ENCODE results near the gene CFAP298. TPM values are rescaled to one million over a fixed set of nuclear protein-coding genes. Genes with fewer than 3 reads are reported as not detected.
"Not testable (repeated sequence)": the region's sequence is repeated elsewhere in the genome, so short reads cannot be mapped to it uniquely, and the experiment has no call there.

CFAP298 gene
- total RNA-seq, 2 experiments from 2014 or later = 39.5 to 47.9 TPM

GRCh38 chr21:32565856-32566465, 46.2 kb downstream of the CFAP298 start:
- ChIA-PET CTCF (no interaction called here), POLR2A (no interaction called here)
- H3K27me3 Mint-ChIP-seq = no peaks in the 10 kb centered on the region
- peaks cover 14% of the 10 kb centered on the region for H3K9me3 Mint-ChIP-seq (ENCODE audit: low read depth)
- H3K36me3 Mint-ChIP-seq (ENCODE audit: low read depth) = peaks cover 9% of the 10 kb centered on the region
- no peak overlapping the region for H3K4me3 Mint-ChIP-seq
- no peak overlapping the region for H3K27ac Mint-ChIP-seq
- peaks cover 13% of the 10 kb centered on the region for H3K4me1 Mint-ChIP-seq
- DNase-seq (no peak), ATAC-seq (no peak)
- intact Hi-C loops (cut with DNase I, micrococcal nuclease) = loop anchor here (5.0 kb wide), 2 partner anchors 74 to 289 kb away; partner anchors contain the start of gene MIS18A (in 1 of the 2)

DNA sequence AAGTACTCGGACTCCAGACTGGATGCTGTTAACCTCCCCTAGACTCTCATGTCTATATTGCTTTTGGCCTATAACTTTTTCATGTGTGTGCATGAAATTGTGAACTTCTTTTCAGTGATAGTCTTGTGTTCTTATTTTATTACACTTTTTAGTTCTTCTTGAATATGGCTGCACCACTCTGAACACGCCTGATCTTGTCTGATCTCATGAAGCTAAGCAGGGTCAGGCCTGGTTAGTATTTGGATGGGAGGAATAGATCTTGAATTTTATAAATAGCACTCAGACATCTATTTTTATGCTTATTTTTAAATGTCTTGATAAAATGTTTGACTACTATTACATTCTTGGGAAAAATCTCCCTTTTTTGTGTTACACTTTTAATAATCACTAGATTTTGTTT, 49.3 kb downstream of the CFAP298 start:
- H3K36me3 Mint-ChIP-seq (ENCODE audit: low read depth) = peaks cover 9% of the 10 kb centered on the region
- H3K27ac Mint-ChIP-seq = no peak overlapping the region
- intact Hi-C loops (cut with DNase I, micrococcal nuclease) = loop anchor here in 1 of 2 experiments (1.0 kb wide), 1 partner anchor 160 kb away; no protein-coding TSS in a partner anchor
- no peak overlapping the region for H3K4me3 Mint-ChIP-seq
- ChIA-PET POLR2A (no interaction called here), CTCF (interaction anchor here (0.8 to 2.6 kb wide), 4 partner anchors 16 to 160 kb away, joined by 3 to 12 read pairs (median 4); no protein-coding TSS in a partner anchor)
- H3K4me1 Mint-ChIP-seq = no peaks in the 10 kb centered on the region
- peaks cover 14% of the 10 kb centered on the region for H3K9me3 Mint-ChIP-seq (ENCODE audit: low read depth)
- DNase-seq (no peak), ATAC-seq (no peak)
- no peaks in the 10 kb centered on the region for H3K27me3 Mint-ChIP-seq

DNA sequence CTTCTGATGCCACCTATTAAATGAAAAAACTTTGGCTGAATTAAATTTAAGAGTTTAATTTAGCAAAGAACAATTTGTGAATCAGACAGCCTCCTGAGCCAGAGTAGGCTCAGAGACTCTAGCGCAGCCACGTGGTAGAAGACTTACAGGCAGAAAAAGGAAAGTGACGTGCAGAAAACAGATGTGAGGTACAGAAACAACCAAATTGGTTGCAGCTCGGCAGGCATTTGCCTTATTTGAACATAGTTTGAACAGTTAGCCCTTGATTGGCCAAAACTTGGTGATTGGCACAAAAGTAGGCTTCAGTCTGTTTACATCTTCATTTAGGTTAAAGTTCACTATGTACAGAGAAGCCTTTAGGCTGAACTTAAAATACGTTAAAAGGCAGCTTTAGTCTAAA, 49.8 kb downstream of the CFAP298 start:
- H3K4me1 Mint-ChIP-seq = no peaks in the 10 kb centered on the region
- POLR2A ChIA-PET = no interaction called here
- ATAC-seq (peak; percentile 53), DNase-seq (peak; percentile 52)
- intact Hi-C loops (cut with DNase I, micrococcal nuclease) = loop anchor here in 1 of 2 experiments (1.0 kb wide), 1 partner anchor 159 kb away; no protein-coding TSS in a partner anchor
- H3K36me3 Mint-ChIP-seq (ENCODE audit: low read depth) = peaks cover 9% of the 10 kb centered on the region
- no peak overlapping the region for H3K4me3 Mint-ChIP-seq
- CTCF ChIA-PET = interaction anchor here (0.8 to 2.6 kb wide), 4 partner anchors 10 to 159 kb away, joined by 3 to 12 read pairs (median 4); no protein-coding TSS in a partner anchor
- H3K27ac Mint-ChIP-seq = no peak overlapping the region
- H3K27me3 Mint-ChIP-seq = no peaks in the 10 kb centered on the region
- peaks cover 14% of the 10 kb centered on the region for H3K9me3 Mint-ChIP-seq (ENCODE audit: low read depth)

DNA sequence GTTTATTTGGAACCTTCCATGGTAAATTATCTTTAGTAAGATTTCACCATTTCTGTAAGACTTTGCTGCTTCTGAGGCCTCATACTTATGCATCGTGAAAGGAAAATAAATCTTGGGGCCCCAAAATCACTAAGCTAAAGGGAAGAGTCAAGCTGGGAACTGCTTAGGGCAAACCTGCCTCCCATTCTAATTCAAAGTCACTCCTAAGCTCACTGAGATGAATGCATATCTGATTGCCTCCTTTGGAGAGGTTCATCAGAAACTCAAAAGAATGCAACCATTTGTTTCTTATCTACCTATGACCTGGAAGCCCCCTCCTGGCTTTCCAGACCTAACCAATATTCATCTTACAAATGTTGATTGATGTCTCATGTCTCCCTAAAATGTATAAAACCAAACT, 50.7 kb downstream of the CFAP298 start:
- intact Hi-C loops (cut with DNase I, micrococcal nuclease); H3K4me1 Mint-ChIP-seq; POLR2A ChIA-PET; H3K27ac Mint-ChIP-seq; H3K4me3 Mint-ChIP-seq; DNase-seq; ATAC-seq; H3K27me3 Mint-ChIP-seq; H3K36me3 Mint-ChIP-seq (ENCODE audit: low read depth): not testable (repeated sequence)
- CTCF ChIA-PET = interaction anchor here (1.1 to 2.8 kb wide), 3 partner anchors 9 to 158 kb away, joined by 3 to 19 read pairs (median 12); no protein-coding TSS in a partner anchor
- peaks cover 14% of the 10 kb centered on the region for H3K9me3 Mint-ChIP-seq (ENCODE audit: low read depth)

GRCh38 chr21:32560896-32561295, 51.3 kb downstream of the CFAP298 start:
- DNase-seq (no peak), ATAC-seq (no peak)
- Mint-ChIP-seq H3K9me3 (ENCODE audit: low read depth) (peaks cover 14% of the 10 kb centered on the region), H3K4me1 (no peaks in the 10 kb centered on the region), H3K36me3 (ENCODE audit: low read depth) (peaks cover 7% of the 10 kb centered on the region), H3K27me3 (no peaks in the 10 kb centered on the region), H3K4me3 (no peak overlapping the region), H3K27ac (no peak overlapping the region)
- intact Hi-C loops (cut with DNase I, micrococcal nuclease) = no loop called here
- ChIA-PET CTCF (interaction anchor here (1.0 to 2.8 kb wide), 5 partner anchors 9 to 167 kb away, joined by 3 to 19 read pairs (median 4); no protein-coding TSS in a partner anchor), POLR2A (no interaction called here)

DNA sequence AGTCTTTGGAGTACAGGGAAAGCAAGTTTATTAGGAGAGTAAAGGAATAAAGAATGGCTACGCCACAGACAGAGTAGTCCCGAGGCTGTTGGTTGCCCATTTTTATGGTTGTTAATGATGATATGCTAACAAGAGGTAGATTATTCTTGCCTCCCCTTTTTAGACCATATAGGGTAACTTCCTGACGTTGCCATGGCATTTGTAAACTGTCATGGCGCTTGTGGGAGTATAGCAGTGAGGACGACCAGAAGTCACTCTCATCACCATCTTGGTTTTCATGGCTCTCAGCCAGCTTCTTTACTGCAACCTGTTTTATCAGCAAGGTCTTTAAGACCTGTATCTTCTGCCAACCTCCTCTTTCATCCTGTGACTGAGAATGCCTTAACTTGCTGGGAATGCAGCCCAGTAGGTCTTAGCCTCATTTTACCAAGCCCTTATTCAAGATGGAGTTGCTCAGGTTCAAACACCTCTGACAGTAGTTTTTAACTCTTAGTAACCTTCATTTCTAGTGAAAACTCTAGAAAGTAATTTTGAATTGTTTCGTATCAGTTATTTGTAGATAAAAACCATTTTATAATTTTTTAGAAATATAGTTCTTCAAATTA, 53.1 kb downstream of the CFAP298 start:
- H3K4me3 Mint-ChIP-seq = no peak overlapping the region
- ChIA-PET POLR2A (no interaction called here), CTCF (interaction anchor here (0.7 to 2.8 kb wide), 2 partner anchors 11 to 102 kb away, joined by 4 to 19 read pairs; no protein-coding TSS in a partner anchor)
- no peak for ATAC-seq
- H3K36me3 Mint-ChIP-seq (ENCODE audit: low read depth) = no peaks in the 10 kb centered on the region
- no peak overlapping the region for H3K27ac Mint-ChIP-seq
- no peaks in the 10 kb centered on the region for H3K4me1 Mint-ChIP-seq
- DNase-seq = no peak
- H3K9me3 Mint-ChIP-seq (ENCODE audit: low read depth) = no peaks in the 10 kb centered on the region
- intact Hi-C loops (cut with DNase I, micrococcal nuclease) = no loop called here
- no peaks in the 10 kb centered on the region for H3K27me3 Mint-ChIP-seq

DNA sequence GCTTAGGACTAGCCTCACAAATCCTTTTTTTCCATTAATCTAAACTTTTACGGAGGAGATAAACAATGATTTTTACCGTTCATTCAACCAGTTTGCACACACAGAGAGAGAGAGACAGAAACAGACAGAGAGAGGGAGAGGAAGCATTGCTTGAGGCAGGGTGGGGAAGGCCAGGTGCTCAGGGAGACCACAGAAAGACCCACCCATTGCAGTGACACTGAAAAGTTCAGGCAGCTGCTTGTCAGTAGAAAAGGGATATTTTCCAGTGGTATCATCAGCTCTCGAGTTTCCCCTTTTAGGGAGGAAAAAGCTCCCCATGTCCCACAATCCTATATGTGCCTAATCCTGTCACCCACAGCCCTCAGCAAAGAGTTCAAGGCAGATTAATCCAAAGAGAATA, 54.1 kb downstream of the CFAP298 start:
- H3K9me3 Mint-ChIP-seq (ENCODE audit: low read depth) = no peaks in the 10 kb centered on the region
- no peaks in the 10 kb centered on the region for H3K27me3 Mint-ChIP-seq
- no peaks in the 10 kb centered on the region for H3K4me1 Mint-ChIP-seq
- H3K4me3 Mint-ChIP-seq = no peak overlapping the region
- H3K36me3 Mint-ChIP-seq (ENCODE audit: low read depth) = no peaks in the 10 kb centered on the region
- ChIA-PET POLR2A (no interaction called here), CTCF (no interaction called here)
- intact Hi-C loops (cut with DNase I, micrococcal nuclease) = no loop called here
- DNase-seq = no peak
- H3K27ac Mint-ChIP-seq = no peak overlapping the region
- ATAC-seq = no peak

DNA sequence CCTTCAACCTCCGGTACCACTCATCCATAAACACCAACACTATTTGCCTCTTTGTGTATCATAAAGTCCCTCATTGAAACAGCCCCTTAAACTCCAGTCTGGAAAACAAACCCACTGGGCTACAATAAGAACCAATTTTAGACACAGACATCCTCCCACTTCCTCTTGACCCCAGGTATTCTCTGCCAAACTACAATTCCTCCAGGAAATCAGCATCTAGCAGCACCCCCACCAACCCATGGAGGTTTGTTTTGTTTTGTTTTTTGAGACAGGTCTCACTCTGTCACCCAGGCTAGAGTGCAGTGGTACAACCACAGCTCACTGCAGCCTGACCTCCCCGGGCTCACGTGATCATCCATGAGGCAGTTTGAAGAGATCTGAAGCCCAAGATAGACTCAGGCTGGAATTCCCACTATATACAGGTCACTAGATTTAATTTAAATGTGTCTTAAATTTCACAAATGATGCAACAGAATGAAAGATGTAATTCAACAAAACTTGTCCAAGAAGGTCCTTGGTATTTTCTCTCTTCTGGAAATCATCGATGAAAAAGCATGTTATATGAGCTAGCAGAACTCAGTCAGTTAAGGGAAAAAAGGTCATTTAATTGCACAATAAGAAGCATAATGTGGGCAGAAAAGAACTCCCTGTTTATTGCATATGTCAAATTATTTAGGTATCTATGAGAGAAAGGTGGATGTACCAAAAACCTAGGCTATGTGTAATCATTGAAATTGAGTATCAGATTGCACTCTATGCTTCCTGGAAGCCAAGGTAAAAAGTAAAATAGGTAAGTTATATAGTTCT, 57.1 kb downstream of the CFAP298 start:
- Mint-ChIP-seq H3K4me1 (no peaks in the 10 kb centered on the region), H3K9me3 (ENCODE audit: low read depth) (no peaks in the 10 kb centered on the region), H3K4me3 (no peak overlapping the region), H3K27ac (no peak overlapping the region), H3K27me3 (no peaks in the 10 kb centered on the region), H3K36me3 (ENCODE audit: low read depth) (no peaks in the 10 kb centered on the region)
- ChIA-PET POLR2A (interaction anchor here (0.7 kb wide), 1 partner anchor 426 kb away, joined by 3 read pairs; no protein-coding TSS in a partner anchor), CTCF (interaction anchor here (0.6 kb wide), 1 partner anchor 154 kb away, joined by 5 read pairs; no protein-coding TSS in a partner anchor)
- DNase-seq (no peak), ATAC-seq (no peak)
- intact Hi-C loops (cut with DNase I, micrococcal nuclease) = no loop called here

GRCh38 chr21:32549886-32550285, 62.3 kb downstream of the CFAP298 start:
- H3K36me3 Mint-ChIP-seq (ENCODE audit: low read depth) = no peaks in the 10 kb centered on the region
- H3K4me3 Mint-ChIP-seq = no peak overlapping the region
- no peaks in the 10 kb centered on the region for H3K9me3 Mint-ChIP-seq (ENCODE audit: low read depth)
- POLR2A ChIA-PET = no interaction called here
- CTCF ChIA-PET = interaction anchor here (1.9 kb wide), 1 partner anchor 11 kb away, joined by 6 read pairs; no protein-coding TSS in a partner anchor
- DNase-seq (no peak), ATAC-seq (no peak)
- H3K27ac Mint-ChIP-seq = no peak overlapping the region
- H3K27me3 Mint-ChIP-seq = no peaks in the 10 kb centered on the region
- intact Hi-C loops (cut with DNase I, micrococcal nuclease) = no loop called here
- peaks cover 2% of the 10 kb centered on the region for H3K4me1 Mint-ChIP-seq

GRCh38 chr21:32549440-32549839, 62.7 kb downstream of the CFAP298 start:
- H3K4me3 Mint-ChIP-seq = no peak overlapping the region
- no peaks in the 10 kb centered on the region for H3K36me3 Mint-ChIP-seq (ENCODE audit: low read depth)
- ATAC-seq (no peak), DNase-seq (no peak)
- ChIA-PET POLR2A (no interaction called here), CTCF (interaction anchor here (0.6 to 1.9 kb wide), 3 partner anchors 11 to 1057 kb away, joined by 3 to 6 read pairs (median 3); no protein-coding TSS in a partner anchor)
- no peak overlapping the region for H3K27ac Mint-ChIP-seq
- intact Hi-C loops (cut with DNase I, micrococcal nuclease) = no loop called here
- H3K9me3 Mint-ChIP-seq (ENCODE audit: low read depth) = no peaks in the 10 kb centered on the region
- no peaks in the 10 kb centered on the region for H3K27me3 Mint-ChIP-seq
- peaks cover 2% of the 10 kb centered on the region for H3K4me1 Mint-ChIP-seq
